PC-3 (cell line): Measurements from ENCODE around the gene TARS2.

Source experiments
- CTCF ChIP-seq: fragments of 300-600 bp; sonication (generic); conservative IDR thresholded peaks from 2 replicates; pipeline ENCODE4 v1.5.1; 2017; ENCODE audit warnings: antibody characterized with exemption, low read depth, mild to moderate bottlenecking, low read length
- EZH2phosphoT487 ChIP-seq: fragments of 300-600 bp; sonication (generic); IDR thresholded peaks from 2 replicates; pipeline ENCODE4 v1.6.1; 2018; ENCODE audit warnings: mild to moderate bottlenecking, antibody characterized with exemption, low read length, borderline replicate concordance

GRCh38 chr1:150552128-150552910, 65.1 kb downstream of the TARS2 start:
- TF ChIP-seq CTCF (no peak), EZH2phosphoT487 (no peak)
